EL (cell line): ENCODE measurements around the gene FCER1G.
"Not testable (repeated sequence)": the region's sequence is repeated elsewhere in the genome, so short reads cannot be mapped to it uniquely, and the experiment has no call there.

Experiments used
- DNase-seq: peaks from one replicate; pipeline ENCODE4 v3.0.0-alpha.2; 2016

FCER1G gene

DNA sequence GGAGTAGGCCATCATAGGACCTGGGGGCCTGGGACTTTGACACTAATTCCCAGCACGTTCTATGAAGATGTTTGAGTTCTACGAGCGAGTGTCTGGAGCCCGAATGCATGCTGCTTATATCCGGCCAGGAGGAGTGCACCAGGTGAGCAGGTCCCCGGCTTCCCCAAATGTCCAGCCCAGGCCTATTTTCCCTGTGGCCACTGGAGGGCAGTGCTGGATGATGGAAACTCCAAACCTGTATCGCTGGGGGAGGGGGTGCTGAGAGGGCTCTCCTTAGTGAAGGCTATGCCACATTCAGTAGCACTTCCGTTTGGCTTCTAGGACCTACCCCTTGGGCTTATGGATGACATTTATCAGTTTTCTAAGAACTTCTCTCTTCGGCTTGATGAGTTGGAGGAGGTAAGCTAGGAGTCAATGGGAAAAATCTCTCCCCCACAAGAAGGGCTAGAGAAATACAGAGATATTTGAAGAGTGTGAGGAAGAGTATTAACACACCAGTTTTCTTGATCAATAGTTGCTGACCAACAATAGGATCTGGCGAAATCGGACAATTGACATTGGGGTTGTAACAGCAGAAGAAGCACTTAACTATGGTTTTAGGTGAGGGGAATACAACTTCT lies 5.2 kb upstream of the FCER1G start:
- peak; percentile 75 for DNase-seq

DNA sequence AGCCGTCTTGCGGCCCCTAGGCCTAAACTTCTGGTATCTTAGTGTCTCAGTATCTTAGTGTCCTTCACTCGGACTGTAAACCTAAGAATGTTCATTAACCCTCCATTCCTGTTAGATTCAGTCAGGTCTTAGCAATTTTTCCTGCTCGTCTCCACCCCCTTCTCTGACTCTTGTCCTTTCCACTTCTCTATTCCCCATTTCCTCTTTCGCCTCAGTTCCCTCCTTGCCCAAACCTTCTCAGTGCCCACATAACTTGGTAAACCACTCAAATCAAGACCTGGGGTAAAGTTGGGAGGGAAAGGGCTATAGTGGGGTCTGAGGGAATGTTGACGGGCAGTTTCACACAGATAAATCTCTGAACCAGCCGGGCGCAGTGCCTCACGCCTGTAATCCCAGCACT lies 726 bp upstream of the FCER1G start:
- no peak for DNase-seq

- DNase-seq = peak; percentile 79
These were observed 2.0 kb downstream of the FCER1G start for GRCh38 chr1:161216945-161217712.

GRCh38 chr1:161217831-161218230 lies 2.7 kb downstream of the FCER1G start:
- DNase-seq = no peak

DNA sequence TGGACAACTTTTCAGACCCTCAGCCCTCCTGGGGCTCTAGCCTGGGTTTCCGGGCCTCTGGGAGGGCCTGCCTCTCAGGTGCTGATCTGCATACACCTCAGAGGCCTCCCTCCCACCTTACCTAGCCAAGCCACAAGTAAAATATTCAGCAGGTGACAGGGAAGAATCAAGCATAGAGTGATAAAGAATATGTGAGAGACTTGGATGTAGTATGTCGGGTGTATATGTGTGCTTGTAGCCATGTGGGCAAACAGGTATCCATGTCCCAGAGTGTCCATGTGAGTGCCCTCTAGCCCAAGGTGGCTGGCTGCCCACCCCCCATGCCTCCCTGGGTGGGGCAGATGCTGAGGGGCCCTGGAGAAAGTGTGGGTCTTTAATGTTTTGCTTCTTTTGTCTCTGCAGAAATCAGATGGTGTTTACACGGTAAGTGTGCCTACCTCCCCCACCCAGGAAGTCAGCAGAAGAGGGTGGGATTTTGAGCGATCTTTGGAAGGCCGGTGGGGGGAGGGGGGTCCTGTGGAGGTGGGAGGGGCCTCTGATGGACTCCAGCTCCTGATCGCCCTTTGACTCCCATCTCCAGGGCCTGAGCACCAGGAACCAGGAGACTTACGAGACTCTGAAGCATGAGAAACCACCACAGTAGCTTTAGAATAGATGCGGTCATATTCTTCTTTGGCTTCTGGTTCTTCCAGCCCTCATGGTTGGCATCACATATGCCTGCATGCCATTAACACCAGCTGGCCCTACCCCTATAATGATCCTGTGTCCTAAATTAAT lies 3.4 kb downstream of the FCER1G start:
- DNase-seq = no peak

DNA sequence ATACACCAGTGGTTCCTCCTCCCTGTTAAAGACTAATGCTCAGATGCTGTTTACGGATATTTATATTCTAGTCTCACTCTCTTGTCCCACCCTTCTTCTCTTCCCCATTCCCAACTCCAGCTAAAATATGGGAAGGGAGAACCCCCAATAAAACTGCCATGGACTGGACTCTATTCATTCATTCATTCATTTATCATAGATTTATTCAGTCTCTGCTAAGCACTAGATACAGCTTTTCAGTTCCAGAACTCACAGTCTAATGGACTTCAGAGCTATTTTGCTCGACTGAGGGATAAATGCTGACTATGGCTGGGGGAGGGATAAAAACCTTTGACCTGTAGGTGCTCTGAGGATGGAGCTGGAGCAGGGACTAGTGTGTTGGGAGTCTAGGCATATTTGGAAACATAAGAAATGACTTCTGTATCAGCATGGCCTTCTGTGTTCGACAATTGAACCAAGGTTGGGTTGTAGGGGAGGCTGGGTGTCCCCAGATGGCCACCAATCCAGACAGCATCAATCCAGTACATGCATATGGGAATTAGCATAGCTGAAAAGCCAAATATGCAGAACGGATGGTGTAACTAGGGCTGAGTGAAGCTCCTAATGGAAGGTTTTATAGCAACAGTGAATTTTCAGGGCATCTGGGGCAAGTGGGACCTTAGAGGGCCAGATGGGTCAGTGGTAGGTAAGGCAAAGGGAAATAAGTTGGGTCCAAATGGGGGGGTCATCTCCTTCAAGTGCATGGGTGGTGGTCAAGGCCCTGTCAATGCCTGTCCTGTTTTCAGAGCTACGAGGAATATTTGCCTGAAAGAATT lies 4.2 kb downstream of the FCER1G start:
- no peak for DNase-seq

DNA sequence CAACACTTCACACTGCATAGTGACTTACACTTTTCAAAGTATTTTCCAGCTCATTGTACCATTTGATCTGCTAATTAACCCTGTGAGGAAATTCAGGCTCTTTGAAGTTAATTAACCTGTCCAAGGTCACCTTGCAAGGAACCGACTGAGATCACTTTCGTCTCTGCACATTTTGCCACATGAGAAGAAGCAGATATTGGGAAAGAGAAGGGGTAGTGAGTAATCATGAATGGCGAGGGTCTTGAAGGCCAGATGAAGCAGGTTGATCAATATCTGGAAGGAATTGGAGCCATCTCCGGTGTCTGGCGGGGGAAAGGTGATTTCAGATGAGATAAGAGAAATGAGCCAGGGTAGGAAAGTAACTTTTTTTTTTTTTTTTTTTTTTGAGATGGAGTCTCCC lies 4.9 kb downstream of the FCER1G start:
- DNase-seq = no peak

DNA sequence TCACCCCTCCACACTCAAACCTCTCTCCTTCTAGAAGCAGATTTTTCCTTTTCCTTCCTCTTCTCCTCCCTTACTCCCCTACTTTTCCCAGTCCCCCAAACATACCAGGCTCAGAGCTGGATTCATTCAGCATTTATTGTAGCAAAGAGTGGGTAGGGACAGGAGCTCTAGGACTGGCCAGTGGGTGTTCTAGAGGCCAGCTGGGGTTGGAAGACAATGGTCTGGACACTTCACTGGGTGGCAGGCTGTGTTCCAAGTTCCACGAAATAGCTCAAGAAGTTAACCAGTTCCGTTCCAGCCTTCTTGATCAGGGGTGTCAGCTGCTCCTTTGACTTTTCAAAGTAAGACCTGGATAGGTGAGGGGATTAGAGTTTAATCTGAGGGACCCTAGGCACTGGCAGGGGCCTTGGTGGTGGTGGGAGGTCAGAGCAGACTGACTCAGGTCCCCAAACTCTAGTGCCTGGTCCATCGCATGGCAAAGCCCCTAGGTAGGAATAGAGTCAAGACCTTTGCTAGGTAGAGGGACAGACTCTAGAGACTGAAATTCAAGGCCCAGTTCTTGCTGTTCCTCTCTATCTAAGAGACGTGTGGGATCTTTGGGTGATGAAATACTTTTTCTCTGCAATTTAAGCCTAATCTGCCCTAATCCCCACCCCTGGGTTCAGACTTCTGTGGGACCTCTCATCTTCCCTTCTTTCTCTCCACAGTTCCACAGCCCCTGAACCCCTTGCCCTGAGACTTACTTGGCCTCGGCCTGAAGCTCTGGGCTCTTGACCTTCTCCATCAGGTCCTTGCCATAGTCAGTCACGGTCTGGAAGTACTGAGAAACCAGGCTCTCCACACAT lies 7.3 kb downstream of the FCER1G start:
- DNase-seq = no peak

- no peak for DNase-seq
These were observed 9.0 kb downstream of the FCER1G start for GRCh38 chr1:161223805-161224694.

- DNase-seq = not testable (repeated sequence)
These were observed 9.6 kb downstream of the FCER1G start for GRCh38 chr1:161224695-161225087.

DNA sequence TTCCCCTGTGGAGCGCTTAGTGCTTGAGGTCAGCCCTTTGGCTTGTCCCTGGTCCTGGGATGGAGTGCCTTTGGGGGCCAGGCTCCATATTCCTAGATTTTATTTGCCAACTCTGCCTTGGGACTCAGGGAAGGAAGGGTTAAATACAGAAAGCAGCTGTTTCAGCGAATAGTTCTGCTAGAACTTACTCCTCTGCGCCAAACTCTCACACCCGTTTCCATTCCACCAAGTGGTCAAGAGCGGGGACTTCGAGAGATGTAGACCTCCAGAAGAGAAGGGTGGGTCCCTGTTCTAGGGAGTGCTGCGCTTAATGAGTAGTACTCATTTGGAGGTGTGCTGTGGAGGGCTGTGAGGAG lies 10.1 kb downstream of the FCER1G start:
- no peak for DNase-seq

- DNase-seq = peak; percentile 100
These were observed 10.6 kb downstream of the FCER1G start, which contains the start of gene TOMM40L for GRCh38 chr1:161225534-161226319. Gene TOMM40L, plus strand, starts transcription at chr1:161226060. Its CDS starts 430 bp downstream, at chr1:161226490.

DNA sequence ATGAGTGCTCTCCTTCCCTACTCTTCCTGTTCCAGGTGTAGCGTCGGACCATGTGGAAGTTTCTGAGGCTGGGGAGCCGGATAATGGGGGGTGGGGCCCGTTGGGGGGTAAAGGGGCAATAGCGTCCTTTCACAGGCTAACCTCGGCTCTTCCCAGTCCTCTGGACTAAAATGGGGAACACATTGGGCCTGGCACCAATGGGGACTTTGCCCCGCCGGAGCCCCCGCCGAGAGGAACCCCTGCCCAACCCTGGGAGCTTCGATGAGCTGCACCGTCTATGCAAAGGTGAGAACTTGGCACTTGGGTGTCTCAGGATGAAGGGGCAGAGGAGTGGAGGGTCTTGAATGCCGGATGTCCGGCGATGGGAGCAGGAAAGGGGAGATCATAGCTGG lies 11.2 kb downstream of the FCER1G start:
- no peak for DNase-seq

DNA sequence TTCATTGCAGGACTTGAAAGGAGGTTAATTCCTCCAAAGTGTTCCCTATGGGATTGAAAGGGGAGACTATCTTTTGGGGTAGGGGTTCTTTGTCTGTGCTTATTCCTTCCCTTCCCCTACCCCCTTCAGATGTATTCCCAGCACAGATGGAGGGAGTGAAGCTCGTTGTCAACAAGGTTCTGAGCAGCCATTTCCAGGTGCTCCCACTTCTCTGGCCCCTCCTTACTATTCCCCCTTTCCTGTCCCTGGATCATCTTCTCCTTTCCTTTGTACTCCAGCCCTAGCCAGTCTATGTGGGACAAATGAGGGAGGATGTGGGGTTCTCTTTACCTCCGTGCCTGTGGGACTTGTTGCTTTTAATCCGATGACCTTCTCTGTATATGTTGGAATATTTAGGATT lies 11.7 kb downstream of the FCER1G start:
- DNase-seq = no peak

DNA sequence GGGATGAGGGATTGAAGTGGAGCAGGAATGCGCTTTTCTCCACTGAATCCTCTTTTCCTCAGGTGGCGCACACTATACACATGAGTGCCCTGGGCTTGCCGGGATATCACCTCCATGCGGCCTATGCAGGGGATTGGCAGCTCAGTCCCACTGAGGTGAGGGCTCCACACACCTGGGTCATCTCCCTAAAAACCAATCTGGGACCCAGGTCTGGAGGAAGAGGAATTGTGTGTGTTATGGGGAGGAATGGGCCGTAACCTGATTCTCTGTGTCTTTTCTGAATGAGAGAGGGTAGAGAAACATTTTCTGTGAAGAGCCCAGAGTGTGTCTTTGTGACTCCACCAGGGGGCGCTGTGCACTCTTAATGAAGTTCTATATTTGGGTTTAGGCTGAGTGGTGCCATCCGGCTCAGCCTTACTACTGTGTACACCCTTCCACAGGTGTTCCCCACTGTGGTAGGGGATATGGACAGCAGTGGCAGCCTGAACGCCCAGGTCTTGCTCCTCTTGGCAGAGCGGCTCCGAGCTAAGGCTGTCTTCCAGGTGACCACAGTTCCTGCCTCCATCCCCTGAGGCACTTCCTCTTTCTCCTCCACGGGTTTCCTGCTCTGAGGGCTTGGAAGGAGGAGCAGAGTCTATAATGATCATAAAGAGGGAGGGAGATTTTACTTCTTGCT lies 12.2 kb downstream of the FCER1G start:
- peak; percentile 73 for DNase-seq

- no peak for DNase-seq
These were observed 12.9 kb downstream of the FCER1G start for GRCh38 chr1:161228032-161228431.

DNA sequence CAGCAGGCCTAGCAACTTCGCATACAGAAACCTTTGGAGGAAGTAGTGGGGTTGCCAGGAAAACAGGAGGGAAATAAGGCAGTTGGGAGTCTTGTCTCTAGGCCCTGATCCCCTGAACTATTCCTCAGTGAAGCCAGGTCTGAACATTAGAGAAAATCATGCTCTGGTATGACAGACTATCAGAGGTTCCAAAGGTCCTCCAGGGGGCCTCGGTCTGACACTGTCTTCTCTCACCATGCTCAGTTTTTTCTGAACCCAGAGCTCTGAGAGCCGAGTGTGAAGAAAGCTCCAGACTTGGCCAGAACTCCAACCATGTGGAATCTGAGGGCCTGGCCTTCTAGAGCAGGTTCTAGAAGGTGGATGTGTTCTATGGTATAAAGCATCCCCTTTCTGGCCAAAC lies 14.8 kb downstream of the FCER1G start:
- DNase-seq = peak; percentile 13

- DNase-seq = no peak
These were observed 15.7 kb downstream of the FCER1G start for GRCh38 chr1:161230762-161231161.

- no peak for DNase-seq
These were observed 18.0 kb downstream of the FCER1G start for GRCh38 chr1:161233102-161233501.
